Fibroblast of the aortic adventitia (primary cell): ENCODE measurements around the gene THPO. TPM values are rescaled to one million over a fixed set of nuclear protein-coding genes. Genes with fewer than 3 reads are reported as not detected.

Experiments used
- DNase-seq: peaks from one replicate; pipeline ENCODE4 v3.0.0-alpha.2; 2010; ENCODE audit warnings: low read depth
- H3K4me3 ChIP-seq: 2 replicates; pipeline ENCODE4 v1.5.1; 2011; ENCODE audit warnings: low read depth, mild to moderate bottlenecking, control low read depth, low read length, moderate library complexity
- small RNA-seq: library from RNA; depleted of rRNA; stranded (forward); fragments of <200 nt; gene quantifications from one replicate; pipeline ENCODE3, GENCODE V24; 2012
- total RNA-seq: library from RNA; depleted of rRNA; stranded (reverse); fragments of >200 nt; gene quantifications from 2 replicates; pipeline ENCODE4 v1.2.3, GENCODE V29; 2012; ENCODE audit warnings: low replicate concordance
- TF ChIP-seq, protein P1 (sequence below): IDR thresholded peaks from 2 replicates; pipeline ENCODE4 v1.5.1; 2011; ENCODE audit warnings: mild to moderate bottlenecking, low read length, control low read depth, inconsistent platforms; ENCODE audit not compliant: insufficient read depth

Gene THPO
- total RNA-seq, 1 donor = not detected

- no peak overlapping the region for H3K4me3 ChIP-seq
- TF ChIP-seq, protein P1, sequence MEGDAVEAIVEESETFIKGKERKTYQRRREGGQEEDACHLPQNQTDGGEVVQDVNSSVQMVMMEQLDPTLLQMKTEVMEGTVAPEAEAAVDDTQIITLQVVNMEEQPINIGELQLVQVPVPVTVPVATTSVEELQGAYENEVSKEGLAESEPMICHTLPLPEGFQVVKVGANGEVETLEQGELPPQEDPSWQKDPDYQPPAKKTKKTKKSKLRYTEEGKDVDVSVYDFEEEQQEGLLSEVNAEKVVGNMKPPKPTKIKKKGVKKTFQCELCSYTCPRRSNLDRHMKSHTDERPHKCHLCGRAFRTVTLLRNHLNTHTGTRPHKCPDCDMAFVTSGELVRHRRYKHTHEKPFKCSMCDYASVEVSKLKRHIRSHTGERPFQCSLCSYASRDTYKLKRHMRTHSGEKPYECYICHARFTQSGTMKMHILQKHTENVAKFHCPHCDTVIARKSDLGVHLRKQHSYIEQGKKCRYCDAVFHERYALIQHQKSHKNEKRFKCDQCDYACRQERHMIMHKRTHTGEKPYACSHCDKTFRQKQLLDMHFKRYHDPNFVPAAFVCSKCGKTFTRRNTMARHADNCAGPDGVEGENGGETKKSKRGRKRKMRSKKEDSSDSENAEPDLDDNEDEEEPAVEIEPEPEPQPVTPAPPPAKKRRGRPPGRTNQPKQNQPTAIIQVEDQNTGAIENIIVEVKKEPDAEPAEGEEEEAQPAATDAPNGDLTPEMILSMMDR = no peak
- no peak for DNase-seq
Measured at GRCh38 chr3:184323696-184324095, 54.3 kb downstream of the THPO start.

GRCh38 chr3:184322731-184323487 lies 55.1 kb downstream of the THPO start:
- peak; percentile 85 for DNase-seq
- TF ChIP-seq, protein P1 = no peak
- H3K4me3 ChIP-seq = no peak overlapping the region

Small RNA genes lying within 50 kb of the gene (small RNA-seq; reads per million reads assigned to genes)
- gene SNORD66 = 1,033 reads per million, percentile 99 among the genes with 10 or more reads in this experiment

Other genes with a start within 250 kb of the THPO start
- 18.4 and 28.1 TPM in 2 replicates for gene EIF2B5, start 242.8 kb downstream of the THPO start, total RNA-seq
- 28.2 and 66.8 TPM in 2 replicates for gene DVL3, start 222.8 kb downstream of the THPO start, total RNA-seq
- 364 and 380 TPM in 2 replicates for gene AP2M1, start 203.4 kb downstream of the THPO start, total RNA-seq
- 32.4 and 49.4 TPM in 2 replicates for gene ABCF3, start 192.0 kb downstream of the THPO start, total RNA-seq
- 0.72 TPM in 1 of 2 replicates, not detected in the other for gene VWA5B2, start 148.6 kb downstream of the THPO start, total RNA-seq
- 12.2 and 34.0 TPM in 2 replicates for gene ALG3, start 129.2 kb downstream of the THPO start, total RNA-seq
- gene EEF1AKMT4, start 128.5 kb downstream of the THPO start, total RNA-seq = 1.6 and 2.5 TPM in 2 replicates
- gene CAMK2N2, start 116.7 kb downstream of the THPO start, total RNA-seq = 0.09 and 0.41 TPM in 2 replicates
- not detected in 2 replicates for gene ECE2, start 102.2 kb downstream of the THPO start, total RNA-seq
- 129 and 333 TPM in 2 replicates for gene PSMD2, start 79.0 kb downstream of the THPO start, total RNA-seq
- 234 and 292 TPM in 2 replicates for gene EIF4G1, start 63.6 kb downstream of the THPO start, total RNA-seq
- gene FAM131A, start 40.6 kb downstream of the THPO start, total RNA-seq = 14.0 and 19.1 TPM in 2 replicates
- 5.9 and 6.2 TPM in 2 replicates for gene CLCN2, start 16.6 kb downstream of the THPO start, total RNA-seq
- 70.1 and 127 TPM in 2 replicates for gene POLR2H, start 16.5 kb downstream of the THPO start, total RNA-seq
- 0.36 and 4.6 TPM in 2 replicates for gene CHRD, start 1.8 kb upstream of the THPO start, total RNA-seq
- 2.5 and 4.7 TPM in 2 replicates for gene EPHB3, start 183.6 kb upstream of the THPO start, total RNA-seq